Tibial nerve (tissue), 3 donors: Measurements from ENCODE around the gene UGT2B15.

Source experiments
- POLR2A ChIP-seq, 2 donors: fragments of 450-650 bp; IDR thresholded peaks; one replicate each; pipeline ENCODE4 v1.6.1; 2017; ENCODE audit warnings: antibody characterized with exemption in 2 of 2, mild to moderate bottlenecking in 2 of 2, moderate library complexity in 2 of 2
- TF ChIP-seq, protein P1 (sequence below), 5 experiments: fragments of 200-600 bp in 3 of 5; fragments of 450-650 bp in 2 of 5; sonication (generic) in 3 of 5; IDR thresholded peaks; one replicate each; pipeline ENCODE4 v1.5.1; 2016 to 2019; ENCODE audit warnings: antibody characterized with exemption in 5 of 5, mild to moderate bottlenecking in 3 of 5, moderate library complexity in 2 of 5

DNA sequence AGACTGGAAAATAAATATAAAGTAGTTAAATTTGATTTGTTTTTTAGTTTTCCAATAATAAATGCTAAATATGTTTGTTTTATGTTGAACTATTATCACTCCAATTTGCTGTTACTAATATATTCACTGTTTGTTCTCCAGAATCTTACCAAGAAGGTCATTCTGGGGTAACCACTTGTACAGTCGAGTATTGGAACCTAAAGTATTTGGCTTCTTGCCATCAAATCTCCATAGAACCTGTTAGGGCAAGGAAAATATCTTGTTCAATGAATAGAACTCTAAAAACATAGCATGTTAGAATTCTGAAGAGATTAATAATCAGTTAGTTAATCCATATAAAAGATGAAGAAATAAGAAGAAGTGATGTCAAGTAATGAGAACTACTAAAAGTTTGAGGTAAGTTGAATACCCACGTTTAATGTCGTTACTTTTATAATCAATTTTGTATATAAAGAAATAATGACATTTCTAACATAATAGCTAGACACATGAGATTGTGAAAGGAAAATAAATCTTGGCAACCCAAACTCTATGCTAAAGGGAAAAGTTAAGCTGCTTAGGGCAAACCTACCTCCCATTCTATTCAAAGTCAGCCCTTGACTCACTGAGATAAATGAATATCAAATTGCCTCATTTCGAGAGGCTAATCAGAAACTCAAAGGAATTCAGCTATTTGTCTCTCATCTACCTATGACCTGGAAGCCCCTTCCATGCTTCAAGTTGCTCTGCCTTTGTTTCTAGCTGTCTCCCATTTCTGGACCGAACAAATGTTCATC is 15.3 kb downstream of the UGT2B15 start:
- no peak for TF ChIP-seq POLR2A (IDR thresholded peaks at IDR 0.05)
- TF ChIP-seq, protein P1, sequence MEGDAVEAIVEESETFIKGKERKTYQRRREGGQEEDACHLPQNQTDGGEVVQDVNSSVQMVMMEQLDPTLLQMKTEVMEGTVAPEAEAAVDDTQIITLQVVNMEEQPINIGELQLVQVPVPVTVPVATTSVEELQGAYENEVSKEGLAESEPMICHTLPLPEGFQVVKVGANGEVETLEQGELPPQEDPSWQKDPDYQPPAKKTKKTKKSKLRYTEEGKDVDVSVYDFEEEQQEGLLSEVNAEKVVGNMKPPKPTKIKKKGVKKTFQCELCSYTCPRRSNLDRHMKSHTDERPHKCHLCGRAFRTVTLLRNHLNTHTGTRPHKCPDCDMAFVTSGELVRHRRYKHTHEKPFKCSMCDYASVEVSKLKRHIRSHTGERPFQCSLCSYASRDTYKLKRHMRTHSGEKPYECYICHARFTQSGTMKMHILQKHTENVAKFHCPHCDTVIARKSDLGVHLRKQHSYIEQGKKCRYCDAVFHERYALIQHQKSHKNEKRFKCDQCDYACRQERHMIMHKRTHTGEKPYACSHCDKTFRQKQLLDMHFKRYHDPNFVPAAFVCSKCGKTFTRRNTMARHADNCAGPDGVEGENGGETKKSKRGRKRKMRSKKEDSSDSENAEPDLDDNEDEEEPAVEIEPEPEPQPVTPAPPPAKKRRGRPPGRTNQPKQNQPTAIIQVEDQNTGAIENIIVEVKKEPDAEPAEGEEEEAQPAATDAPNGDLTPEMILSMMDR (IDR thresholded peaks at IDR 0.05) = no peak
